Fibroblast of lung (primary cell): ENCODE results near the gene EIF3J.

ENCODE experiments used
- EZH2 ChIP-seq: IDR thresholded peaks from 2 replicates; pipeline ENCODE4 v1.5.1; 2012; ENCODE audit warnings: low read length, control low read depth, mild to moderate bottlenecking; ENCODE audit errors: missing control alignments
- TF ChIP-seq, protein P1 (sequence below), 2 donors: IDR thresholded peaks in 1 of 2; conservative IDR thresholded peaks in 1 of 2; 1 replicate in 1 of 2; 2 replicates in 1 of 2; pipeline ENCODE4 v1.5.1; 2011 to 2012; ENCODE audit warnings: low read length in 2 of 2, control low read depth in 1 of 2, inconsistent platforms in 1 of 2, low read depth in 1 of 2, mild to moderate bottlenecking in 1 of 2

DNA sequence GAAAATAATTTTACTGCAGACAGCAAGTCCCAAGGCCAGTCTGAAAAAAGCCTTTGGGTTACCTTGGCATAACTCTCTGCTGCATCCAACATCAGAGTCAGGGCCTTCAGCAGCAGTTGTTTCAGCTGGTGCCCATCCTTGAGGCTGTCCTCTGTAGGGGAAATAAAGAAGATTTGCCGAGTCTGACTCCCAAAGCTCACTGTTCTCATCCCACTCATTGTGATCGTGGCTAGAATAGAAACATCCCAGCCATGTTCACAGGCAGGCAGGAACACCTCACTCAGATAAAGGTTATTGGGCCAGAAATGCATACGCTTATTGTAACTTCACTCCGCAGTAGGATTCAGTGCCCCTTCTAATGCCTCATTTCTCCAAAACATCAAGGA lies 29.2 kb downstream of the EIF3J start:
- TF ChIP-seq, protein P1, sequence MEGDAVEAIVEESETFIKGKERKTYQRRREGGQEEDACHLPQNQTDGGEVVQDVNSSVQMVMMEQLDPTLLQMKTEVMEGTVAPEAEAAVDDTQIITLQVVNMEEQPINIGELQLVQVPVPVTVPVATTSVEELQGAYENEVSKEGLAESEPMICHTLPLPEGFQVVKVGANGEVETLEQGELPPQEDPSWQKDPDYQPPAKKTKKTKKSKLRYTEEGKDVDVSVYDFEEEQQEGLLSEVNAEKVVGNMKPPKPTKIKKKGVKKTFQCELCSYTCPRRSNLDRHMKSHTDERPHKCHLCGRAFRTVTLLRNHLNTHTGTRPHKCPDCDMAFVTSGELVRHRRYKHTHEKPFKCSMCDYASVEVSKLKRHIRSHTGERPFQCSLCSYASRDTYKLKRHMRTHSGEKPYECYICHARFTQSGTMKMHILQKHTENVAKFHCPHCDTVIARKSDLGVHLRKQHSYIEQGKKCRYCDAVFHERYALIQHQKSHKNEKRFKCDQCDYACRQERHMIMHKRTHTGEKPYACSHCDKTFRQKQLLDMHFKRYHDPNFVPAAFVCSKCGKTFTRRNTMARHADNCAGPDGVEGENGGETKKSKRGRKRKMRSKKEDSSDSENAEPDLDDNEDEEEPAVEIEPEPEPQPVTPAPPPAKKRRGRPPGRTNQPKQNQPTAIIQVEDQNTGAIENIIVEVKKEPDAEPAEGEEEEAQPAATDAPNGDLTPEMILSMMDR (conservative IDR thresholded peaks at IDR 0.05 in 1 of 2, IDR thresholded peaks at IDR 0.05 in 1 of 2; ENCODE audit: low read depth in 1 of 2, low read length in 2 of 2) = no peak
- TF ChIP-seq EZH2 = no peak
